ENCODE data around the gene SH3PXD2A. TPM values are rescaled to one million over a fixed set of nuclear protein-coding genes. Genes with fewer than 3 reads are reported as not detected.

Gene SH3PXD2A
- total RNA-seq, 1 donor: 29.0 TPM

DNA sequence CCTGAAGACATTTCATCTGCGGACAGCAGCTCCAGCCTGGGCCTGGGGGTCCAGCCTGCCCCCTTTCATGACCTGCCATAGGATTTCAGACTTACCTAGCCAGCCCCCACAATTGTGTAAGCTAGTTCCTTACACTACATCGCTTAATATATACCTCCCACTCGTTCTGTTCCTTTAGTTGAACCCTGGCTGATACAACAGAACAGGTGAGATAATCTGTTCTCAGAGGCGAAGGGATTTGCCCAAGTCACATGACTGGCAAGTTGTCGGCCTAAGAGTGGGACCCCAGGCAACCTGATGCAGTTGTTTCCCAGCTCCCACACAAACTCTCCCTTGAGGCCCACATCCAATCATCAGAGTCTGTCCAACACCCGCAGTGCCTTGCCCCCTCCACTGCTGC lies 168.2 kb downstream of the SH3PXD2A start:
- H3K36me3 ChIP-seq (ENCODE audit: insufficient read depth, low read length): no peaks in the 10 kb centered on the region
- no peaks in the 10 kb centered on the region for H3K79me2 ChIP-seq (ENCODE audit: insufficient read depth, low read length)

DNA sequence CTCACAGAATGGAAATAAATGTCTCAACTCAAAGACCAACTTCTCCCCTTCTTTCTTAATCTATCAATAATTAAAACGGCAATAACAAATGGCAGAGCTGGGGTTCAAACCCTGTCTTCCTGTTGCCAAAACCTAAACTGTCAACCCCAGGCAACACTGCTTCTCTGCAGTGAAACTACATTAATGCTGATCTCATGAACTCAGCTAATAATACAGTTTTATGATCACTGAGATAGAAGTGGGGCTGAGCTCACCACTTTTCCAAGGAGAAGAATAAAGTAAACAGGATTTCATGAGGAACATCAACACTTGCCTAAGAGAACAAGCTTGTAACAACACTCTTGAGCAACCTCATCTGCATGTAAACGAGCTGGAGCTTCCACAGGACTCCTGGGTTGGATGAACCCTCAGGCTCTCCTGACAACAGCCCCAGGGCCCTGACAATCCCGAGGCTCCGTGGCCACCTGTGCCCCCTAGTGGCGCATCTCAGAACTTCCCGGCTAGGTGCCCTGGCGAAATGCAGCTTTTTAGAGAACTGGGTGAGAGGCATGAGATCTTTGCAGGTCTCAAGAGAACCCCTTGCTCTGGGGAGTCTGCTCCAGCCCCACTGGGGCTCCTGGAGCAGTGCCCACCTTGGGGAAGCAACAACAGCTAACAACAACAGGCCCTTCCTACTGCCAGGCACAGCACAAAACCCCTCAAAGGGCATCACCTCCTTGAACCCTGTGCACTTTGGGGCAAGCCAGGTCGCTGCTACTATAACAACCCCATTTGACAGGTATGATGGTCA lies 169.3 kb downstream of the SH3PXD2A start:
- no peaks in the 10 kb centered on the region for H3K36me3 ChIP-seq (ENCODE audit: insufficient read depth, low read length)
- no peaks in the 10 kb centered on the region for H3K79me2 ChIP-seq (ENCODE audit: insufficient read depth, low read length)
- TF ChIP-seq CTCF (IDR thresholded peaks at IDR 0.05; ENCODE audit: extremely low read depth, low read depth, low read length): peak; percentile 95
- H2AFZ ChIP-seq (ENCODE audit: low read length): no peak overlapping the region
- H3K9me3 ChIP-seq (ENCODE audit: low read depth, low read length): no peaks in the 10 kb centered on the region
- no peaks in the 10 kb centered on the region for H4K20me1 ChIP-seq (ENCODE audit: insufficient read depth, low read length)
- no peak overlapping the region for H3K4me2 ChIP-seq (ENCODE audit: insufficient read depth, low read length)
- H3K4me1 ChIP-seq (ENCODE audit: insufficient read depth, low read length): no peaks in the 10 kb centered on the region
- H3K27ac ChIP-seq (ENCODE audit: low read depth, low read length): no peak overlapping the region
- DNase-seq (ENCODE audit: insufficient read length, low spot score, missing footprints): peak; percentile 98
- no peaks in the 10 kb centered on the region for H3K27me3 ChIP-seq (ENCODE audit: insufficient read depth, low read length)
- no peak overlapping the region for H3K4me3 ChIP-seq (ENCODE audit: insufficient read depth, low read length)

More for the DNA sequence above, 168.2 kb downstream of the SH3PXD2A start:
- no peak for DNase-seq (ENCODE audit: insufficient read length, low spot score, missing footprints)
- H3K9me3 ChIP-seq (ENCODE audit: low read depth, low read length): no peaks in the 10 kb centered on the region
- H3K27me3 ChIP-seq (ENCODE audit: insufficient read depth, low read length): no peaks in the 10 kb centered on the region
- H3K4me2 ChIP-seq (ENCODE audit: insufficient read depth, low read length): no peak overlapping the region
- no peak for TF ChIP-seq CTCF (IDR thresholded peaks at IDR 0.05; ENCODE audit: extremely low read depth, low read depth, low read length)
- no peaks in the 10 kb centered on the region for H4K20me1 ChIP-seq (ENCODE audit: insufficient read depth, low read length)
- H3K4me1 ChIP-seq (ENCODE audit: insufficient read depth, low read length): no peaks in the 10 kb centered on the region
- H3K4me3 ChIP-seq (ENCODE audit: insufficient read depth, low read length): no peak overlapping the region
- H3K27ac ChIP-seq (ENCODE audit: low read depth, low read length): no peak overlapping the region
- H2AFZ ChIP-seq (ENCODE audit: low read length): no peak overlapping the region

DNA sequence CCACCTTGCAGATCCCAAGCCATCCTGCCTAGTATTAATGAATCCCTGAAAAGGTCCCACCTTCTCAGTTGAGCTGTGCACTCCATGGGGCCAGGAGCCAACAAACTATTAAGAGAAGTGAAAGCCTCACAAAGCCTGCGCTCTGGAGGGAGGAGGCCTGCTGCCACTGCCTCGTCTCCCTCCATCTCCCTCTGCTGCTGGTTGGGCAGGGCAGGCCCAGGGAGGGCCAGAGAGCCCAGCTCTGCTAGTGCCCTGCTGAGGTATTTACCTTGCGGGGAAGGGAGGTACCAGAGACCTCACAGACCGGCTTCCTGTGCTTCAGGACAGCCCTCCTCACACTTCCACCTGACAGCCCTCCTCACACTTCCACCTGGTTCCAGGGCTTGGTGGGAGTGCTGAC lies 171.5 kb downstream of the SH3PXD2A start:
- Histone ChIP-seq H3K79me2 (ENCODE audit: insufficient read depth, low read length) (no peaks in the 10 kb centered on the region), H3K27me3 (ENCODE audit: insufficient read depth, low read length) (no peaks in the 10 kb centered on the region), H2AFZ (ENCODE audit: low read length) (no peak overlapping the region), H3K9me3 (ENCODE audit: low read depth, low read length) (no peaks in the 10 kb centered on the region), H3K4me2 (ENCODE audit: insufficient read depth, low read length) (no peak overlapping the region), H3K36me3 (ENCODE audit: insufficient read depth, low read length) (no peaks in the 10 kb centered on the region), H3K4me1 (ENCODE audit: insufficient read depth, low read length) (peaks cover 2% of the 10 kb centered on the region), H3K27ac (ENCODE audit: low read depth, low read length) (no peak overlapping the region), H4K20me1 (ENCODE audit: insufficient read depth, low read length) (no peaks in the 10 kb centered on the region), H3K4me3 (ENCODE audit: insufficient read depth, low read length) (no peak overlapping the region)
- no peak for TF ChIP-seq CTCF (IDR thresholded peaks at IDR 0.05; ENCODE audit: extremely low read depth, low read depth, low read length)
- DNase-seq (ENCODE audit: insufficient read length, low spot score, missing footprints): no peak

DNA sequence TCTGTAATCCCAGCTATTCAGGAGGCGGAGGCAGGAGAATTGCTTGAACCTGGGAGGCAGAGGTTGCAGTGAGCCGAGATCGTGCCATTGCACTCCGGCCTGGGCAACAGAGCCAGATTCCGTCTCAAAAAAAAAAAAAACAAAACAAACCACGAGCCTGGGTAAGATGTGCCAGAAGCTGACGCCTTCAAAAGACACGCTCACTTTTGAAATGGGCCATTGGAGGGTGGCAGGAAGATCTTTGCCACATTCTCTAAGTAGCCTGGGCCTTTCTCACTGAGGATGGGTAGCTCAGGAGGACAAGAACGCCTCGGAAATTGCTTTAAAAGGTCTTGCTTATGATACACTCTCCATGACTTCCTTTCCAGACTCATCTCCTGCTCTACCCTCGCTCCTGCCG lies 172.7 kb downstream of the SH3PXD2A start:
- DNase-seq (ENCODE audit: insufficient read length, low spot score, missing footprints): no peak
- Histone ChIP-seq H3K4me3 (ENCODE audit: insufficient read depth, low read length) (no peak overlapping the region), H3K4me1 (ENCODE audit: insufficient read depth, low read length) (peaks cover 11% of the 10 kb centered on the region), H3K36me3 (ENCODE audit: insufficient read depth, low read length) (no peaks in the 10 kb centered on the region), H3K27ac (ENCODE audit: low read depth, low read length) (no peak overlapping the region), H2AFZ (ENCODE audit: low read length) (no peak overlapping the region), H3K27me3 (ENCODE audit: insufficient read depth, low read length) (no peaks in the 10 kb centered on the region), H3K79me2 (ENCODE audit: insufficient read depth, low read length) (no peaks in the 10 kb centered on the region), H3K9me3 (ENCODE audit: low read depth, low read length) (no peaks in the 10 kb centered on the region), H4K20me1 (ENCODE audit: insufficient read depth, low read length) (no peaks in the 10 kb centered on the region), H3K4me2 (ENCODE audit: insufficient read depth, low read length) (no peak overlapping the region)
- TF ChIP-seq CTCF (IDR thresholded peaks at IDR 0.05; ENCODE audit: extremely low read depth, low read depth, low read length): no peak
